Endothelial cell of umbilical vein (primary cell): Measurements from ENCODE around the gene HDAC4. TPM values are rescaled to one million over a fixed set of nuclear protein-coding genes. Genes with fewer than 3 reads are reported as not detected.

Source experiments
- BruUV-seq: library from RNA; stranded (reverse); fragments of 400-500 nt; replicated peaks from 2 replicates; lab custom pipeline; 2021; lab: Mats Ljungman, UMichigan
- CTCF ChIA-PET: fragments of 300-600, 350-600 bp; sonication (Branson Sonifier 250); formaldehyde crosslinking; loops from one replicate; lab custom pipeline; 2021; ENCODE audit warnings: antibody characterized with exemption, inconsistent platforms; lab: Charles Lee
- POLR2A ChIA-PET: fragments of 300-600, 350-600 bp; sonication (Branson Sonifier 250); formaldehyde crosslinking; loops from one replicate; lab custom pipeline; 2021; ENCODE audit warnings: antibody characterized with exemption, inconsistent platforms; lab: Charles Lee
- DNase-seq: peaks from one replicate; pipeline ENCODE4 v3.0.0-alpha.2; 2011; ENCODE audit warnings: low read depth, low spot score
- FAIRE-seq: peaks from 2 replicates; lab custom pipeline; 2011; peaks lifted over from hg19 to GRCh38; lab: Jason Lieb, UNC
- H2AFZ ChIP-seq: 2 replicates; pipeline ENCODE4 v1.6.0; 2012; ENCODE audit warnings: low read depth, low read length, control low read depth, inconsistent platforms
- H3K27ac ChIP-seq: 2 replicates; pipeline ENCODE4 v1.5.1; 2011; ENCODE audit warnings: low read depth, mild to moderate bottlenecking, control low read depth, low read length, moderate library complexity; ENCODE audit not compliant: insufficient read depth
- H3K27me3 ChIP-seq, 2 experiments: 2 replicates each; pipeline versions ENCODE4 v1.6.0 to v1.6.1; 2011; ENCODE audit warnings: low read length in 2 of 2, mixed read lengths in 1 of 2; ENCODE audit not compliant: control insufficient read depth in 2 of 2, insufficient read depth in 2 of 2
- H3K36me3 ChIP-seq, 2 experiments: 2 replicates in 1 of 2; 3 replicates in 1 of 2; pipeline ENCODE4 v1.5.1; 2011; ENCODE audit warnings: low read length in 2 of 2, mild to moderate bottlenecking in 1 of 2, moderate library complexity in 1 of 2; ENCODE audit not compliant: control insufficient read depth in 2 of 2, insufficient read depth in 2 of 2; ENCODE audit errors: extremely low read depth in 1 of 2
- H3K4me1 ChIP-seq: 3 replicates; pipeline ENCODE4 v1.5.1; 2011; ENCODE audit warnings: mild to moderate bottlenecking, low read length; ENCODE audit not compliant: control insufficient read depth, insufficient read depth; ENCODE audit errors: extremely low read depth
- H3K4me2 ChIP-seq: 2 replicates; pipeline ENCODE4 v1.6.1; 2011; ENCODE audit warnings: low read length, control low read depth, mixed read lengths; ENCODE audit not compliant: insufficient read depth
- H3K4me3 ChIP-seq, 3 experiments: fragments of 200-600 bp in 1 of 3; sonication (generic), shearing (Covaris generic) in 1 of 3; replicated peaks in 1 of 3; 2 replicates each; pipeline ENCODE4 v1.5.1; 2011 to 2016; ENCODE audit warnings: control low read depth in 3 of 3, low read length in 3 of 3, mild to moderate bottlenecking in 2 of 3, inconsistent platforms in 1 of 3, low read depth in 1 of 3, moderate library complexity in 1 of 3; ENCODE audit not compliant: insufficient read depth in 1 of 3
- H3K79me2 ChIP-seq: 2 replicates; pipeline ENCODE4 v1.6.0; 2012; ENCODE audit warnings: low read length, inconsistent platforms; ENCODE audit not compliant: control insufficient read depth, insufficient read depth
- H3K9ac ChIP-seq: replicated peaks from 2 replicates; pipeline ENCODE3; 2011; ENCODE audit warnings: low read length, control low read depth; ENCODE audit not compliant: insufficient read depth; ENCODE audit errors: extremely low read depth
- H3K9me1 ChIP-seq: replicated peaks from 3 replicates; pipeline ENCODE4 v1.6.0; 2011; ENCODE audit warnings: mild to moderate bottlenecking, low read length; ENCODE audit not compliant: control insufficient read depth, insufficient read depth; ENCODE audit errors: extremely low read depth
- H3K9me3 ChIP-seq: replicated peaks from 2 replicates; pipeline ENCODE4 v1.5.1; 2012; ENCODE audit warnings: low read length, inconsistent platforms; ENCODE audit not compliant: control insufficient read depth, insufficient read depth
- H4K20me1 ChIP-seq: replicated peaks from 2 replicates; pipeline ENCODE3; 2011; ENCODE audit warnings: mild to moderate bottlenecking, low read length; ENCODE audit not compliant: control insufficient read depth, insufficient read depth; ENCODE audit errors: extremely low read depth
- CTCF ChIP-seq, 2 donors: IDR thresholded peaks; 1 replicate in 1 of 2; 2 replicates in 1 of 2; pipeline ENCODE4 v1.5.1; 2011; ENCODE audit warnings: low read length in 2 of 2, mild to moderate bottlenecking in 2 of 2, moderate library complexity in 2 of 2, control low read depth in 1 of 2, inconsistent platforms in 1 of 2, low read depth in 1 of 2; ENCODE audit not compliant: insufficient read depth in 1 of 2; ENCODE audit errors: extremely low read depth in 1 of 2
- EZH2 ChIP-seq: IDR thresholded peaks from 2 replicates; pipeline ENCODE4 v1.6.1; 2012; ENCODE audit warnings: borderline replicate concordance, low read depth, mild to moderate bottlenecking, moderate library complexity, low read length, inconsistent platforms; ENCODE audit not compliant: severe bottlenecking
- FOS ChIP-seq: IDR thresholded peaks from 2 replicates; pipeline ENCODE4 v1.6.1; 2011; ENCODE audit warnings: mild to moderate bottlenecking, low read length, moderate library complexity, borderline replicate concordance; ENCODE audit not compliant: insufficient read depth
- GATA2 ChIP-seq: IDR thresholded peaks from 2 replicates; pipeline ENCODE4 v1.7.0; 2011; ENCODE audit warnings: low read depth, mild to moderate bottlenecking, moderate library complexity, mixed read lengths, low read length; ENCODE audit not compliant: insufficient read length, insufficient read depth
- MAX ChIP-seq: IDR thresholded peaks from 2 replicates; pipeline ENCODE4 v1.6.1; 2011; ENCODE audit not compliant: insufficient read depth, insufficient read length
- MYC ChIP-seq: IDR thresholded peaks from one replicate; pipeline ENCODE4 v1.6.1; 2011; ENCODE audit warnings: mild to moderate bottlenecking, low read depth, low read length
- POLR2A ChIP-seq: IDR thresholded peaks from 2 replicates; pipeline ENCODE4 v1.6.1; 2012; ENCODE audit warnings: low read depth, mild to moderate bottlenecking, control low read depth, low read length
- POLR2AphosphoS5 ChIP-seq: IDR thresholded peaks from 2 replicates; pipeline ENCODE4 v1.6.1; 2012; ENCODE audit warnings: low read depth, mild to moderate bottlenecking, control low read depth, low read length, moderate library complexity; ENCODE audit not compliant: insufficient read depth
- dilution Hi-C: fragments of 300-500 bp; cut with MboI; formaldehyde crosslinking; loops from one replicate; pipeline ENCODE4 v1.15.0; 2019; ENCODE audit warnings: low sequenced_read_pairs; ENCODE audit not compliant: extremely low pct_ligation_motif_present
- intact Hi-C: fragments of 100-400 bp; cut with micrococcal nuclease; formaldehyde crosslinking; loops from one replicate; pipeline ENCODE4 v1.10.0; 2022
- polyA plus RNA-seq, 4 experiments: library from polyadenylated mRNA; depleted of rRNA in 3 of 4; stranded (reverse) in 3 of 4; unstranded in 1 of 4; fragments of >200 nt; gene quantifications; 2 replicates each; pipeline versions ENCODE4 v1.2.1 to v1.2.3, GENCODE V29; 2011 to 2012; ENCODE audit warnings: missing spikeins in 1 of 4
- total RNA-seq: library from RNA; stranded (reverse); gene quantifications from 2 replicates; pipeline ENCODE4 v1.2.3, GENCODE V29; 2021

The HDAC4 gene
- total and polyA plus RNA-seq, 2 donors (not counting 3 experiments of a cell fraction or from before 2014, with no cell fraction given), result 13.4 to 33.0 TPM

- TF ChIP-seq POLR2AphosphoS5 (no peak), FOS (no peak), GATA2 (no peak), POLR2A (no peak), MYC (no peak), EZH2 (no peak)
- DNase-seq (no peak), FAIRE-seq (no peak)
- no peak overlapping the region for H3K4me3 ChIP-seq
- H3K9me1 ChIP-seq, result no peaks in the 10 kb centered on the region
- no TSS peak for BruUV-seq
- intact Hi-C loops, result no loop called here
- no peaks in the 10 kb centered on the region for H3K9me3 ChIP-seq
- H2AFZ ChIP-seq, result no peak overlapping the region
- H4K20me1 ChIP-seq, result no peaks in the 10 kb centered on the region
- dilution Hi-C loops, result no loop called here
- H3K9ac ChIP-seq, result no peak overlapping the region
- CTCF ChIA-PET, result no interaction called here
- no peaks in the 10 kb centered on the region for H3K27me3 ChIP-seq
- H3K27ac ChIP-seq, result no peak overlapping the region
- no peaks in the 10 kb centered on the region for H3K4me1 ChIP-seq
- POLR2A ChIA-PET, result no interaction called here
- peaks cover 0 to 6% of the 10 kb centered on the region in 2 experiments for H3K36me3 ChIP-seq
- H3K4me2 ChIP-seq, result no peak overlapping the region
- no peaks in the 10 kb centered on the region for H3K79me2 ChIP-seq
Observed at GRCh38 chr2:239184968-239185903, 215.6 kb downstream of the HDAC4 start.

- dilution Hi-C loops (no loop called here), intact Hi-C loops (no loop called here)
- Histone ChIP-seq H3K9me3 (no peaks in the 10 kb centered on the region), H3K27ac (no peak overlapping the region), H2AFZ (no peak overlapping the region), H3K9me1 (no peaks in the 10 kb centered on the region), H3K9ac (no peak overlapping the region), H3K4me1 (no peaks in the 10 kb centered on the region), H3K4me3 (no peak overlapping the region), H3K79me2 (no peaks in the 10 kb centered on the region), H3K4me2 (no peak overlapping the region), H3K27me3 (no peaks in the 10 kb centered on the region), H4K20me1 (no peaks in the 10 kb centered on the region), H3K36me3 (peaks cover 0 to 4% of the 10 kb centered on the region in 2 experiments)
- ChIA-PET CTCF (interaction anchor here (1.7 kb wide), 1 partner anchor 30 kb away, joined by 4 read pairs; no protein-coding TSS in a partner anchor), POLR2A (no interaction called here)
- DNase-seq (no peak), FAIRE-seq (no peak)
- no peak for TF ChIP-seq CTCF (IDR thresholded peaks at IDR 0.05; ENCODE audit: extremely low read depth in 1 of 2, insufficient read depth in 1 of 2, low read depth in 1 of 2, low read length in 2 of 2)
- no peak for TF ChIP-seq FOS
- no peak for TF ChIP-seq POLR2AphosphoS5
- no peak for TF ChIP-seq MAX
- no TSS peak for BruUV-seq
Observed at GRCh38 chr2:239184179-239184578, 216.6 kb downstream of the HDAC4 start.
